Superior temporal gyrus (tissue), 1 donor: ENCODE data around the gene DPEP2.
"Not testable (repeated sequence)": the region's sequence is repeated elsewhere in the genome, so short reads cannot be mapped to it uniquely, and the experiment has no call there.

Experiments
- DNase-seq: peaks from one replicate; pipeline ENCODE4 v3.0.0-alpha.2; 2016; ENCODE audit errors: extremely low spot score

DPEP2 gene

DNA sequence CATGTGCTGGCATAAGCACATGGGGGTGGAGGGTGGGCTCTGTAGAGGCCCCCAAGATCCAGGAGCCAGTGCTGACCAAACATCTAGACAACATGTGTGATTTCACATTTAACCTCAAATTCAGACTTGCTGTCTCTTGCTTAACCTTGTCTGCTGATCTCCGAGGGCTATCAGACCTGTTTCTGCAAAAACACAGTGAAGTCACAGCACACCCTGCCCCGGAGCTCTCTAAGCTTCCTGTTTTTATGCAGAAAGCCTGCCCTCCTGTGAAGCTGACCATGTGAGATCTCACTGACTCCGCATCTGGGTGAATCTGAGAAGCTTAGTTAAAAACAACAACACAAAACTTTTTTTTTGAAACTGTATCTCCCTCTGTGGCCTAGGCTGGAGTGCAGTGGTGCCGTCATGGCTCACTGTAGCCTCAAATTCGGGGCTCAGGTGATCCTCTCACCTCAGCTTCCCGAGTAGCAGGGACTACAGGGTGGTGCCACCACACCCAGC is 6.6 kb upstream of the DPEP2 start:
- DNase-seq = peak; percentile 11

DNA sequence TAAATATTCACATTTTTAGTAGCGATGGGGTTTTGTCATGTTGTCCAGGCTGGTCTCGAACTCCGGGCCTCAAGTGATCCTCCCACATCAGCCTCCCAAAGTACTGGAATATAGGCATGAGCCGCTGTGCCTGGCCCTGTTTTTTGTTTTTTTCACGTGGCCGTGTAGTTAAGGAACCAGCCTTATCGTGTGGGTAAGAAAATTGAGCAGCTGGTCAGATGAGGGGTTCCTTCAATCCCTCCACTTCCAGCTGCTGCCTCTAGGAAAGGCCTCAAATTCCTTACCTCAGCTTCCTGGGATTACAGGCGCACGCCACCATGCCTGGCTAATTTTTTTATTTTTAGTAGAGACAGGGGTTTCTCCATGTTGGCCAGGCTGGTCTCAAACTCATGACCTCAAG is 5.9 kb upstream of the DPEP2 start:
- no peak for DNase-seq

DNA sequence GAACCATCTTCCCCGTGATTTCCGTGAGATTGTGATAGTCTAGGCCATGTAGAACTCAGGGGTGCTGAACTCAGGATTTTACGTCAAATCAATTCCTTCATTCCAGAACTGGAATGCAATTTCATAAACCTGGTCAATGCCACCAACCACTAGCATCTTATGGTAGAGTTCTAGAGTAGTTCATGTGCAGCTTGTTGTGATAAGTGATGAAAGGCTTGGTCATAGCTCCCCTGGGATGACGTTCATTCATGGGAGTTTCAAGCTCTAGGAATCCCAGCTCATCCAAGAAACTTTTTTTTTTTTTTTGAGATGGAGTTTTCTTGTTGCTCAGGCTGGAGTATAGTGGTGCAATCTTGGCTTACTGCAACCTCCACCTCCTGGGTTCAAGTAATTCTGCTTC is 3.7 kb upstream of the DPEP2 start:
- no peak for DNase-seq

DNA sequence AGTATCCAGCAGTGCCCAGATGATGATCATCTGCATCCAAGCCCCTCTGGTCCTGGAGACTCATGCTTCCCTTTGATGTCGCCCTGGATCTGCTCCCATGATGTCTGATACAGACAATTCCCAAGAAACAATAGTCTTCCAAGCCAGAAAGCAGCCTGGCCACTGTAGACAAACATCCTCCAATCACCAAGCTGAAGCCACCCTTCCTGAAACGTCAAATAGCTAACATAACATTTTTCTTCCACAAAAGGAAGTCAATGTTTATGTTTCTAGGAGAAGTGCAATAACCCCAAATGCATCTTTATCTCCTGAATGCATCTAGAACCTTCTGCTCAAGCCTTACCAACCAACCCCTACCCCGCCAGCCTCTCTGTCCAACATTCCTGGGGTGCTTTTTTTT is 1.2 kb upstream of the DPEP2 start:
- DNase-seq = no peak

DNA sequence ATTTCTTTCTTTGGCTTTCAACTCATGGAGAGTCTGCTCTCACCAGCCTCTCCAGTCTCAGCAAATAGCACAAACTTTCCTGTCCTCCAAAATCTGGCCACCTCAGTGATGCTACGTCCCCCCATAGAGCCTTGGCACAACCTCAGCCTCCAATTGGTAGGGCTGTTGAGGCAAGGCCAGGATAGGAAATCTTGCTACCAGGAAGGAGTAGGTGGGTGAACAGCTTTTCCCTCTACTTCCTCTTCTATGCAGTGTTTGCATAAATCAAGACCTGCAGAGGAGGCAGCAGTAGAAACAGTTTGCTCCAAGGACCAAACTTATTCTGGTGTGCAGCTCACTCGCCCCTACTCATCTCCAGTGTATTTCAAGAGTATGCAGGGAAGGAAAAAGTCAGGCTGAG is 701 bp upstream of the DPEP2 start:
- DNase-seq = no peak

DNA sequence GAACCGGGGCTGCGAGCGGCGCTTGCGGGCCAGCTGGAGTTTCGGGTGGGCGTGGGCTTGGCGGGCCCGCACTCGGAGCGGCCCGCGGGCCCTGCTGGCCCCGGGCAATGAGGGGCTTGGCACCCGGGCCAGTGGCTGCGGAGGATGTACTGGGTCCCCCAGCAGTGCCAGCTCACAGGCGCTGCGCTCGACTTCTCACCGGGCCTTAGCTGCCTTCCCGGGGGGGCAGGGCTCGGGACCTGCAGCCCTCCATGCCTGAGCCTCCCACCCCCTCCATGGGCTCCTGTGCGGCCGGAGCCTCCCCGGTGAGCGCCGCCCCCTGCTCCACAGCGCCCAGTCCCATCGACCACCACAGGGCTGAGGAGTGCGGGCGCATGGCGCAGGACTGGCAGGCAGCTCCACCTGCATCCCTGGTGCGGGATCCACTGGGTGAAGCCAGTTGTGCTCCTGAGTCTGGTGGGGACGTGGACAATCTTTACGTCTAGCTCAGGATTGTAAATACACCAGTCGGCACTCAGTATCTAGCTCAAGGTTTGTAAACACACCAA is 979 bp downstream of the DPEP2 start:
- not testable (repeated sequence) for DNase-seq

DNA sequence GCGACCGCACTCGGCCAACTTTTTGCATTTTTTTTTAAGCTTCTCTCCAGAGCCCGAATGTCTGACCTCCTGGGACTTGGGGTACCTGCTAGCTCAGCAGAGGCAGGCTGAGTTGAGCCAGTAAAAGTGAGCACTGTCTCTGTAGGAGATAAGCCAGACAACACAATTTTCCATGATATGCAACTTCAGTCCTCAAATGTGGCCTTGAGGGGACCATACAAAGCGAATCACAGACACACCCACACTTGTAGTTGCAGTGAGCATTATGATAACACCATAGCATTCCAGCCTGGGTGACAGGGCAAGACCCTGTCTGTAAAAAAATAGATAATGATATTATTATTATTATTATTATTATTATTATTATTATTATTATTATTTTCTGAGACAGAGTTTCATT is 2.6 kb downstream of the DPEP2 start:
- no peak for DNase-seq

DNA sequence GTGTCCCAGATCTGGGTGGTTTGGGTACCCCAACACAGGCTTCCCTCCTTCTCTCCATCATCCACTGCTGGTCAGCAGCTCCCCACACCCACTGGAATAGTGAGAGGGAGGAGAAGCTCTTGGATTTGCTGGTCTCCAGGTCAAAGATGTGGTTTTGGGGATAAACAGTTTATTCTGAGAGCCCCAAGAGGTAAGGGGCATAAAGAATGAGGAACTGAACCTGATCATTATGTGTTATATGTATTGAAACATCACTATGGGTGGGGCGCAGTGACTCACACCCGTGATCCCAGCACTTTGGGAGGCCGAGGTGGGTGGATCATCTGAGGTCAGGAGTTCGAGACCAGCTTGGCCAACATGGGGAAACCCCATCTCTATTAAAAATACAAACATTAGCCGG is 3.9 kb downstream of the DPEP2 start:
- DNase-seq = no peak

DNA sequence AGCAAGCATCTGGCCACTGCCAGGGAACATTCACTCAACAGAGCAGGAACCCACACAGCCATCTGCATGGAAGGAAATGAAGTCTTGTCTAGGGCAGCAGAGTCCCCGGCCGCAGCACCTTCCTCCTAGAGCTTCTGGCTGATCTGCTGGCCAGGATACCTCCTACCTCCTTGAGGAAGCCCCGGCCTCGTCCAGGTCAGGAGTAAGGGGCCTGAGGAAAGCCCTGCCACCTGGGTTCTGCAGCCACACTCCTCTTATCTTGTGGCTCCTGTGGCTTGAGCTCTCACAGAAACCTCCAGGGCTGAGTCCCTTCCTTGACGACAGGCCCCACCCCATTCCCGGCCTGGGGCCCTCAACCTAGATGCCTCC is 5.3 kb downstream of the DPEP2 start:
- DNase-seq = not testable (repeated sequence)

DNA sequence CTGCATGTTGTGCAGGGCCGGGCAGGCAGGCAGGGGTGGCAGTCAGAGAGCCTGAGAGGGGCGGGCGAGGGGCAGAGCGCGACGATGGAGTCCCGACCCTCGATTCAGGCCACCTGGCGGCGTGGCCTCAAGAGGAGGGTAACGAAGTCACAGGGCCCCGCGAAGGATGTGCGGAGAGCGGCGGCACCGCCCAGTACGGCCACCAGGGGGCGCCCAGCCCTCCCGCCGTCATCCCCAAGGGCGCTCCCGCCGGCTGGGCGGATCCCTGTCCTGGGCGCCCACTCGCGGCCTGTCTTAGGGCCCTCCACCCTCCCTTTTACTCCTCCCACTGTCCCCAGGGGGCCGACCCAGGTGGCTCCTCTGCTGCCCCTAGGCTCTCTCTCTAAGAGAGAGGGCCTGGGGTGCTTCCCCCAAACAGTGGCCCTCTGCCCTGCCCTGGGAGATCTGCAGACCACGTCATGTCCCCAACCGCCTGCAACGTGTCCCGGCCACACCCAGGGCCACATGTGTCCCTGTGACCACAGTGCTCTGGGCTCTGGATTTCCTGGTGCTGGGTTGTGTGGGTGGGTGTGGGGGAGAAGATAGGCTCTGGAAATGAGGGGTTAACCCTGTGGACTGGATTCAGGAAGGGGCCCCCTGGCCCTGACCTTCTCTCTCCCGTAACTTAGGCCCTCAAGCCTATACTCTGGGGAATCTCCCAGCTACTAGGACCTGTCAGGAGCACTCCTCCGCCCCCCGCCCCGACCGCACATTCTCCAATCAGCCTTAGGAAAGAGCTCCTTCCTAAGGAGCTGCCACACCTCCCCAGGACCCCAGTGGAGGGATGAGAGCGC is 5.9 kb downstream of the DPEP2 start:
- peak; percentile 58 for DNase-seq

DNA sequence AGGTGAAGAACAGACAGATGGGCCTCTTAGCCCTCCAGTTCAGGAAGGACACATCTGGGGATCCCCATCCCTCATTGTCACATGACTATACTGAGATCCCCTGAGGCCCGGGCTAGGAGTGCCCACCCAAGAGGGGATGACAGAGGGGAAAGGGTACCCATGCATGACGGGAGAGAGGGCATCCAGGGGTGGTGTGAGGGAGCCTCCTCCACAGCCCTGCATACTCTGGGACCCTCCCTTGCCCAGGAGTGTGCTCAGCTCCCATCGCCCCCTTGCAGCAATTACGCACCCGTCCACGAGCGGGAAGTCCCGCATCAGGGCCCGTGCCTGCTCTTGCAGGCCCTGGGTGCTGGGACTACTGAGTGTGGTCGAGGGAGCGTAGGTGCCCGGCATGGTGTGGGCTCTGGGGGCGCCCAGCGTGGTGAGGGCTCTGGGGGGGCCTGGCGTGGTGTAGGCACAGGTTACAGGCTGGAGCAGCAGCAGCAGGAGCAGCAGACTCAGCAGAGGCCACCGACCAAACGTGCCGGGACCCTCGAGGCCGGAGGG is 6.5 kb downstream of the DPEP2 start:
- no peak for DNase-seq

DNA sequence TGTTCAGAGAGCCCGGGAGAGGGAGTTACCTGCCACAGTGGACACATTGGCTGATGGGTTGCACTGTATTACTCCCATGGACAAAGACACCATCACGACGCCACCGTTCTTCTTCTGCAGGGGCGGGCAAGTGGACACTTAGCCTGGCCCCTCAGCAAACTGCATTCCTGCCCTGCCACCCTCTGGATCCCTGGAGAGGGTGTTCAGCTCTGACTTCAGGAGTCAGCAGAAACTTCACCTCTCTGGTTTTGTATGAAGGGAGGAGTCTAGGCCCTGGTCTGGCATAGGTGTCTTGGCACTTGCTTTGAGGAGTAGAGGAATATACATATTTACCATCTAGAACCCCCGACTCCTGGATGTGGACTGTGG is 9.3 kb downstream of the DPEP2 start:
- DNase-seq = no peak

DNA sequence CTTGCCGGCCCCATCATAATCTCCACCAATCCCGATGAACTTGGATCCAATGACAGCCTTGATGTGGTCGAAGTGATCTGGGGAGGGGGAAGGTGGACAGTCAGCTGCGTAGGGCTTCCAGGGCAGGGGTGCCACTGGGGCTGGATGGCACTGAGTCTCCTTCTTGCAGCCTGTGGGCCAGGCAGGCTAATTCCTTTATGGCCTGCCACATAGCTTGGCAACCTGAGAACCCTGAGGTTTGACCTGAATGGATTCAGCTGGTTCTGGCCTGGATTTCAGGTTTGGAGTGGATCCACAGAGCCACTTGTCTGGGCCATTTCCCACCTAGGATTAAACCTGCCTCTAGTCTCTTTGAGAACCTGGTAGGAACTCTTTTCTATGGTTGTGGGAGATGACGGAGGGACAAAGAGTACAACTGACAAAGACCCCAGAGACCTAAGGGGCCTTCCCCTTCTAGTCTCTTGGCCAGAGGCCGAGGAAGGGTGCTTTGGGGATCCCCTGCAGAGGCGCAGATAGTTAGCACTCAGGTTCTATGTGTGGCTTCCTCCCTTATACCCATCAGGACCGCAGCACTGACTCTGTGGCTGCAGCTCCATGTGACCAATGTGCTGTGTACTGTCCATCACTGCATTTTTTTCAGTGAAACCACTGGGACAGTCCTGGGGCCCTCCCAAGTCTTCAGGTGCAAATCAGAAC is 9.8 kb downstream of the DPEP2 start:
- no peak for DNase-seq

DNA sequence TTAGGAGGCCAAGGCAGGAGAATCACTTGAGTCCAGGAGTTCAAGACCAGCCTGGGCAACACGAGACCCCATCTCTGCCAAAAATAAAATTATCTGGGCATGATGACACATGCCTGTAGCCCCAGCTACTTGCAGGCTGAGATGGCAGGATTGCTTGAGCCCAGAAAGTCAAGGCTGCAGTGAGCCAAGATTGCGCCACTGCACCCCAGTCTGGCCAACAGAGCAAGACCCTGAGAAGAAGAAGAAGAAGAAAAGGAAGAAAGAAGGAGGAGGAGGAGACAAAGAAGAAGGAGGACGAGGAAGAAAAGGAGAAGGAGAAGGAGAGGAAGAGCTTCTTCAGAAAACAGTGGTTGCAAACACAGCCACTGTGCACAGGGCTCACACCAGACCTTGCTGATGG is 10.6 kb downstream of the DPEP2 start:
- no peak for DNase-seq

DNA sequence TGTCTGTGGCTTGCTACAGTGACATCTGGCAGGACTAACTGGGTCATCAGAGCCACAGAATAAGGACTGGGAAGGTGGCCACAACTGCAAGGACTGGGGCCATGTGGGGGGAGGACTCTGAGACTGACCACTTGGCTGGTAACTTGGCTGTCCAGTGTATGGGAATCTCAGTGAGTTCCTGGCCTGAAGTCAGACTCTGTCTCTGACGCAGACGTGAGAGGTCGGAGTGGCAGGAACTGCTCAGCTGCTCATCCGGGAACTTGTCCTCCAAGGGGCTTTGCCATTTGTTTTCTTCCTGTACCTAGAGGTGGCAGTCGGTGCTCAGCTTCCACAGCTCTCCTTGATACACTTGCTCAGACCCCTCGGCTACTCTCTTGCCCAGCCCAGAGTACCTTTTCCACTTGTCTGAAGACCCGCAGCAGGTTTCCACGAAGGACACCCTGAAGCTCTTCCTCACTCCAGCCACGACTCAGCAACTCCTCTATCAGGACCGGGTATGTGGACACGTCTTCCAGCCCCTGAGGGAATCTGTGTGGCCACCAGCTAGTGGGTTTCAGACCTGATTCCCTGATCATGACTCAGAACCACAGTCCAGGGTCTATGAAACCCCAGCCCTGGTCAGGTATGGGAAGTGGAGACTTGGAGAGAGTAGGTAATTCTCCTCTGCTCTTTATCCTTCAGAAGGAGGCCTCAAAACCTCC is 11.7 kb downstream of the DPEP2 start:
- DNase-seq = no peak

DNA sequence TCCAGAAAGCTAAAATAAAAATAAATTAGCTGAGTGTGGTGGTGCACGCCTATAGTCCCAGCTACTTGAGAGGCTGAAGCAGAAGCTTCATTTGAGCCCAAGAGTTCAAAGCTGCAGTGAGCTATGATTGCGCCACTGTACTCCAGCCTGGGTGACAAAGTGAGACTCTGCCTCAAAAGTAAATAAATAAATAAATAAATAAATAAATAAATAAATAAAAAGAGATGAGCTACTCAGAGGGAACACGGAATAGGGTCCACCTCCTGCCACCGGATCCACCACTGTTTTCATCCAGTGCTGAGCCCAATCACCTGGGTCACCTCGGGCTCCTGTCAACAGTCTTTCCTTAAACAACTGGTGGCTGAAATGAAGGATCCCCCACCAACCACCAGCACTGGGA is 12.3 kb downstream of the DPEP2 start:
- no peak for DNase-seq

DNA sequence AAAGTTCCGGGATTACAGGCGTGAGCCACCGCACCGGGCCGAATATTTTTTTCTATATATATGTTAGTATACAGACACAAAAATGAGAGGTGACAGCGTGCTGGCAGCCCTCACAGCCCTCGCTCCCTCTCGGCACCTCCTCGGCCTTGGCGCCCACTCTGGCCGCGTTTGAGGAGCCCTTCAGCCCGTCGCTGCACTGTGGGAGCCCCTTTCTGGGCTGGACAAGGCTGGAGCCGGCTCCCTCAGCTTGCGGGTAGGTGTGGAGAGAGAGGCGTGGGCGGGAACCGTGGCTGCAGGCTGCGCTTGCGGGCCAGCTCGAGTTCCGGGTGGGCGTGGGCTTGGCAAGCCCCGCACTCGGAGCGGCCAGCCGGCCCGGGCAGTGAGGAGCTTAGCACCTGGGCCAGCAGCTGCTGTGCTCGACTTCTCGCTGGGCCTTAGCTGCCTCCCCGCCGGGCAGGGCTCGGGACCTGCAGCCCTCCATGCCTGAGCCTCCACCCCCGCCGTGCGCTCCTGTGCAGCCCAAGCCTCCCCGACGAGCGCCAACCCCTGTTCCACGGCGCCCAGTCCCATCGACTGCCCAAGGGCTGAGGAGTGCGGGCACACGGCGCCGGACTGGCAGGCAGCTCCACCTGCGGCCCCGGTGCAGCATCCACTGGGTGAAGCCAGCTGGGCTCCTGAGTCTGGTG is 17.1 kb downstream of the DPEP2 start:
- DNase-seq = no peak

DNA sequence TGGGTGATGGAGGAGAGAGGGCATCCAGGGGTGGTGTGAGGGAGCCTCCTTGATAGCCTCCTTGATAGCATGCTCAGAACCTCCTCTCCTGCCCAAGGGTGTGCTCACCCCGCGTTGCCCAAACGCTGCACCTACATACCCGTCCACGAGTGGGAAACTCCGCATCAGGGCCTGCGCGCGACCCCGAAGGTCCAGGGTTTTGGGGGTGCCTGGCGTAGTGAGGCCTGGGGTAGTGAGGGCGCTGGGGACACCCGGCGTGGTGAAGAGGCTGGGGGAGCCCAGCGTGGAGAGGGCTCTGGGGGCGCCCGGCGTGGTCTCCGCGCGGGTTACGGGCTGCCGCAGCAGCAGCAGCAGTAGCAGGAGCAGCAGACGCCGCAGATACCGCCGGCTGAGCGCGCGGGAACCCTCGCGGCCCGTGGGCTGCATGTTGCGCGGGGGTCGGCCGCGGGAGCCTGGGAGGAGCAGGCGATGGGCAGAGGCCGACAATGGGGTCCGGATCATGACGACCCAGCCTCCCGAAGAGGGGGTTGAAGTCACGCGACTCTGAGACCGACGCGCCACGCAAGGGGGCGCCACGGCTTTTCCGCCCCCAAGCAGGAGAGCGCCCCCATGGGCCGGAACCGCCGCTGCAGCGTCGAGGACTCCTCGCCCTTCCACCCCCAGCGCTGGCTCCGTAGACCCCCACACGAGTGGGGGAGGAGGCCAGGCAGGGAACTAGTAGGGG is 19.2 kb downstream of the DPEP2 start, which contains the start of gene DPEP3:
TSS of gene DPEP3 (minus strand) at position 545 of the 724 bp plus-strand sequence. CDS start at position 426, 119 bp downstream.
- DNase-seq = no peak

DNA sequence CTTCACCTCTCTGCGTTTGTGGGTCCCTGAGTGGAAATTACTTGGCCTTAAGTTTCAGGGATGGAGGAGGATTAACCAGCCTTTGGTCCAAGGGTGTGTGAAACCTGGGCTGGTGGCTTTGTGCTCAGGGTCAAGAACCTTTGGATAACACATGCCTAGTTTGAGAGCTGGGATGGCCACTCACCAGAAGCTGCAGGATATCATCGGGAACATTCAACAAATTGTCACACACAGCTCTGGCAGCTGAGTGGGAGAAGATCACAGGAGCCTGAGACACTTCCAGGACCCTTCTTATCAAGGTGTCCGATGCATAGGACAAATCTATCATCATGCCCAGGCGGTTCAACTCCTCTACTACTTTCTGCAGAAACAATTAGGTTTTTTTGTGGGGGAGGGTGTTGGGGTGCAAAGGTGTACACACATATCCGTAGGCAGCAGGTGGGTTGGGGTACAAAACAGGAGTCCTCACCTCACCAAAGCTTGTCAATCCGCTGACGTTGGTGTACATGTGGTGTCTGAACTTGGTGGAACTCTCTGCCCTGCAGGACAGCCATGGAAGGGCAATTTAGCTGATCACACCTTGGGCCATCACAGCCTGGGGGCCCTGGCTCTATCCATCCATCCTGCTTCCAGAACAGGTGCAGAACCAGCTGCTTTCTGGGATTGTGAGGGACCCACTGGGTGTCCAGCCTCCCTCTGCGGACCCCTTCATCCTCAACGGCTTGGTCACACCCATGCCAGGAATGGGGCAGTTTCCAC is 21.6 kb downstream of the DPEP2 start:
- DNase-seq = no peak

DNA sequence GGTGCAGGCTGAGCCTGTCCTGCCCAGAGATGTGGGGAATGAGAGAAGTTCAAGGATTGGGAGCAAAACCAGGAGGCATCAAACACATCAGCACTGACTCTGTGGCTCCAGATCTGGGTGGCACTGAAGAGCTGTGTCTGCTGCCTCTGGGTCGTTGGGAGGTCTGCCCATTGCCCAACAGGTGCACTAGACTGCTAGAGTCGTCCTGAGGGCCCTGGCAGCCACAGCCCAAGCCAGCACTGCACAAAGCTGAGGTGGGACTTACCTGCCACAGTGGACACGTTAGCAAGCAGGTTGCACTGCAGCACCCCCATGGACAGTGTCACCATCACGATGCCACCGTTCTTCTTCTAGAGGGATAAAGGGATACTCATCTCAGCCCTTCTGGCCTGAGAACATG is 22.3 kb downstream of the DPEP2 start:
- DNase-seq = no peak
